HepG2 (cell line): ENCODE measurements around the gene NLGN4X.

Source experiments
- CBX1 ChIP-seq: IDR thresholded peaks from one replicate; pipeline ENCODE4 v1.6.1; 2016; ENCODE audit warnings: antibody characterized with exemption, low read depth
- E2F1 ChIP-seq: sonication (generic); formaldehyde crosslinking; IDR thresholded peaks from 2 replicates; pipeline ENCODE4 v1.5.0; 2020; ENCODE audit warnings: missing genetic modification reagents
- HDAC2 ChIP-seq: sonication (generic); formaldehyde crosslinking; IDR thresholded peaks from 2 replicates; pipeline ENCODE4 v1.4.0; 2020; ENCODE audit warnings: missing genetic modification reagents
- HNRNPK ChIP-seq: fragments of 200-400 bp; formaldehyde crosslinking; IDR thresholded peaks from 2 replicates; pipeline ENCODE4 v1.6.1; 2018; ENCODE audit warnings: low read length, low read depth, moderate library complexity, mild to moderate bottlenecking; ENCODE audit not compliant: poor library complexity, severe bottlenecking
- UBTF ChIP-seq: sonication (generic); formaldehyde crosslinking; IDR thresholded peaks from 2 replicates; pipeline ENCODE4 v1.4.0; 2020; ENCODE audit warnings: mild to moderate bottlenecking, missing genetic modification reagents
- ZNF280D ChIP-seq: sonication (generic); formaldehyde crosslinking; IDR thresholded peaks from 2 replicates; pipeline ENCODE4 v1.5.1; 2020; ENCODE audit warnings: mild to moderate bottlenecking, missing genetic modification reagents
- ZNF766 ChIP-seq: sonication (generic); formaldehyde crosslinking; IDR thresholded peaks from 2 replicates; pipeline ENCODE4 v1.5.0; 2020; ENCODE audit warnings: missing genetic modification reagents, borderline replicate concordance

GRCh38 chrX:6170424-6170823 is 58.2 kb downstream of the NLGN4X start:
- TF ChIP-seq ZNF766 (CRISPR knock-in tag) = no peak
- no peak for TF ChIP-seq CBX1
- TF ChIP-seq HNRNPK = no peak
- TF ChIP-seq ZNF280D (CRISPR knock-in tag) = no peak
- TF ChIP-seq UBTF (CRISPR knock-in tag) = no peak
- TF ChIP-seq E2F1 = no peak
- no peak for TF ChIP-seq HDAC2 (CRISPR knock-in tag)
